GM18505 (cell line): ENCODE measurements around the gene FAM171A1.

Experiments
- ATAC-seq: cut with Tn5 transposase; IDR thresholded peaks from one replicate; pipeline ENCODE4 v1.9.1; 2021; ENCODE audit not compliant: unreplicated experiment
- POLR2A ChIP-seq: IDR thresholded peaks from 4 replicates; pipeline ENCODE4 v1.6.1; 2011; ENCODE audit warnings: borderline replicate concordance; ENCODE audit not compliant: insufficient read depth, insufficient read length; ENCODE audit errors: extremely low read depth

FAM171A1 gene

GRCh38 chr10:15231426-15231825 is 139.7 kb downstream of the FAM171A1 start:
- no peak for ATAC-seq
- no peak for TF ChIP-seq POLR2A

DNA sequence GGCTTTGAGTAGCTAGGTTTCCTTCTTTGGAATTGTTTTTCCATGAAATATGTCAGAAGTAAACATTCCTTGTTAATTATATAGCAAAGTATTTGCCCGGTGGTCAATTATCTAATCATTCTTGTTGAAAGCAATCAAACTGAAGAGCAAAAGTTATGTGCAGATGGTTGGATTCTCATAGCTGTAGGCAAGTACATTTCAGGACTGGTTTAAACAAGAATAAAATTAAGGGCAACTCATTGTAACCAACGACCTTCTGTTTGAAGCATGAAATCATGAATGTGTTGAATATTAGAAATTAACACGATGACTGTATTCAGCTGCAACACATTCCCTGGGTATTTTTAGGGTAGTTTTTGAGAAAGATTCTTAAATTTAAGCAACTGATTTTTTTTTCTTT is 140.8 kb downstream of the FAM171A1 start:
- no peak for TF ChIP-seq POLR2A
- no peak for ATAC-seq

GRCh38 chr10:15229268-15229667 is 141.8 kb downstream of the FAM171A1 start:
- TF ChIP-seq POLR2A = no peak
- no peak for ATAC-seq

- TF ChIP-seq POLR2A = no peak
- no peak for ATAC-seq
Observed at GRCh38 chr10:15228426-15228825, 142.7 kb downstream of the FAM171A1 start.

DNA sequence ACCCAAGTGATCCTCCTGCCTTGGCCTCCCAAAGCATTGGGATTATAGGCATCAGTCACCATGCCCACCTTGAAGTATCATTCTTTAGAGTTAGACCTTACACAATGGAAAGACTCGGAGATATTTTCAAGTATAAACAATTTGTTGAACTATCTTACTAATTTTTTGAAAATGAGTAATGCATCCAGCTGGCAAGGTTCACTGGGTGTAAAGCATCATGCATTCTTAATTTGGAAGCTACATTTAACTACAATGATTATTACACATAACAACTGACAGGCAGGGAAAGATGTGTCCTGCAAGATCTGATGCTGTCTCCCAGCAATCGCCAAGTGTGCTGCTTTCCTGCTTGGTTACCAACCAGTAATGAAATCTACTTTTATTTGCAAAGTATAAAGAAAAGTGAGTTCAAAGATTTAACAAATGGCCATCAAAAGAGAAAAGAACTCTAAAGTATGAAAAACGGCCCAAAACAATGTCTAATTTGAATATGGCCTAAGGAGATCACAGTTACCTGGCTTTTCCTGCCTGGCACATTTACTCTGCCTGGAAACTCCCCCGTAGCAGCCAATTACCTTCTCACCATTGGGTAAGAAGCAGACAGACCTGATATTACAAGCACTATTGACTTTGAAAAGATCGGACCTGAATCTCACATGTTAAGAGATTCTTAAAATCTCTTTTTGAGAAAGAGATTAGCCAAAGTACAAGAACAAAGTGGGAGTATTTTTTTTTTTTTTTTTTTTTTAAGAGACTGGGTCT is 143.3 kb downstream of the FAM171A1 start:
- ATAC-seq = no peak

DNA sequence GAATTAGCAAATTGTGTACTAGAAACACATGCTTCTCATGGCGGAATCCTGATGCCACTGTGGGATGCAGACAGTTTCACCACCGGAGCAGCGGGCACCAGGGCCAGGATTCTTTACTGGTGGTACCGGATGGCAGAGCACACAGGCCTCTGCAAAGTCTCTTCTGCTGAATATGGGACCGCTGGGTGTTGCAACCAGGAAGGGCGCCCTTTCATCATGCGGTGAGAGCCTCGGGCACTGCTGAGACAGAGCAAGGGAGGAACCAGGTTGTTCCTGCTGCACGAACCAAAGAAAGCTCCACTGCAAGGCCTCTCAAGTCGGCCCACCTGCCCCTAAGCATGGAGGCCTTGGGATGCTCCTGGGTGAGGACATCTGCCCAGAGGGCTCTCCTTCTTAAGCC is 145.6 kb downstream of the FAM171A1 start:
- no peak for ATAC-seq

More for the DNA sequence above, 143.3 kb downstream of the FAM171A1 start:
- no peak for TF ChIP-seq POLR2A

GRCh38 chr10:15224948-15225347 is 146.1 kb downstream of the FAM171A1 start:
- no peak for ATAC-seq
- TF ChIP-seq POLR2A = no peak

More for the DNA sequence above, 145.6 kb downstream of the FAM171A1 start:
- no peak for TF ChIP-seq POLR2A

DNA sequence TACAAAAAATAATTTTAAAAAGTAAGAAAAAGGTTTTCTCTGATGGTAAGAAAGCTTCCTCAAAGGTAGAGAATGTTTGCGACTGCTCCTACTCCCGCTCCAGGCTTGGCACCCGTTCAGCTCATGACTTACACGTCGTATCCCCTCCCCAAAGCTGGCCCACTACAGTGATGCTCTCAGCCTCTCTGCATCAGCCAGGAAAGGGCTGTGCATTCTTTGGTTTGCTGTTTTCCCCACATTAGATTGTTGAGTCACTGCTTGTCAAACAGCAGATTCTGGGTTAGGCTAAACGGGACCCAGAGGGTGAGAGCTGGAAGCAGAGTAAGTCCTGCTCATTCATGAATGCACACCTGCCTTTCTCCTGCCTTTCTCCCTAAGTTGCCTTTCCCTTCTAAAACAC is 147.9 kb downstream of the FAM171A1 start:
- TF ChIP-seq POLR2A = no peak
- ATAC-seq = no peak

GRCh38 chr10:15222511-15222910 is 148.6 kb downstream of the FAM171A1 start:
- ATAC-seq = no peak
- TF ChIP-seq POLR2A = no peak

DNA sequence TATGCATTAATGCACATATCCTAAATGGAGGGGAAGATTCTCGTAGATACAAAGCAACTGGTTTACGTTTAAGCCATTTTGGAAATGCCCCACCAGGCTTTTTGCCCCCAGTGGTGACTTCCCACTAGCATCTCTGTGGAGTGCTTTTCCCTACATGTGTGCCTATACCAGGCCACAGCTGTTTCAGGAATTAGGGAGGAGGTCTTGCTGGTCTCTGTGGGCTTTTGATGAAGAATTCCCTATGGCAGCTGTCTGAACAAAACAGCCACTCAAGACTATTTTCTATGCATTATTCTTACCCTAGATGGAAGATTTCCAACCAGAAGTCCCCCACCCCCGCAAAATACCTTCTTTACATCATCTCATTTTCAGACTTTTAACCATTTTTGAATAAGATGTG is 150.6 kb downstream of the FAM171A1 start:
- no peak for ATAC-seq
- no peak for TF ChIP-seq POLR2A

DNA sequence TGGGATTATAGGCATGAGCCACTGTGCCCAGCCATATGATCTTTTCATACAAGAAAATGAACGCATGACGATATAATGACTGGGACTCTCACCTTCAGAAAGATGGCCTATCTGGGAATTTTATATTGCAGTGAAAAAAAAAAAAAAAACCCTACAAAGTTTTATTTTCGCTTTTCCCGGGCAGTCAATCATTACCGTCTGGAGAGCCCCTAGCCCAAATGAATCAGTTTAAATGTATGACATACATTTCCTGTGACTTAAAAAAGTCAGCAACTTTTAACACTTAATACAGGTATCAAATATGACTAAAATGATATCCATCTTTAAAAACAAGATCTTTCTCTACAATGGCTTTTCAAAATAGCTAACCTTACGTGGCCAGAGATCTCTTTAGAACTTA is 154.4 kb downstream of the FAM171A1 start:
- no peak for ATAC-seq
- TF ChIP-seq POLR2A = no peak

GRCh38 chr10:15214237-15214636 is 156.9 kb downstream of the FAM171A1 start:
- TF ChIP-seq POLR2A = no peak
- ATAC-seq = no peak

- no peak for TF ChIP-seq POLR2A
- ATAC-seq = no peak
Observed at GRCh38 chr10:15213461-15213861, 157.6 kb downstream of the FAM171A1 start.

- no peak for TF ChIP-seq POLR2A
- ATAC-seq = no peak
Observed at GRCh38 chr10:15211464-15211979, 159.6 kb downstream of the FAM171A1 start.
